Thyroid gland (tissue), 4 donors: ENCODE measurements around the gene TMTC3. TPM values are rescaled to one million over a fixed set of nuclear protein-coding genes. Genes with fewer than 3 reads are reported as not detected.
A peak's percentile ranks its signal among the peaks of the same experiment; 100 is the strongest.
"Not testable (repeated sequence)": the region's sequence is repeated elsewhere in the genome, so short reads cannot be mapped to it uniquely, and the experiment has no call there.

Experiments
- DNase-seq, 2 donors: peaks; one replicate each; pipeline ENCODE4 v3.0.0-alpha.2; 2019
- H3K27ac ChIP-seq, 3 donors: fragments of 200-600 bp; sonication (generic); 1 replicate in 2 of 3; 2 replicates in 1 of 3; pipeline ENCODE4 v1.5.1; 2016 to 2019; ENCODE audit warnings: mild to moderate bottlenecking in 1 of 3, moderate library complexity in 1 of 3
- H3K27me3 ChIP-seq: fragments of 200-600 bp; sonication (generic); one replicate; pipeline ENCODE4 v1.5.1; 2019
- H3K36me3 ChIP-seq, 2 donors: fragments of 200-600 bp; sonication (generic); one replicate each; pipeline ENCODE4 v1.5.1; 2016 to 2019
- H3K4me1 ChIP-seq, 2 donors: fragments of 200-600 bp; sonication (generic); one replicate each; pipeline ENCODE4 v1.5.1; 2017 to 2019
- H3K4me3 ChIP-seq, 3 donors: fragments of 200-600 bp; sonication (generic); replicated peaks in 1 of 3; 1 replicate in 2 of 3; 2 replicates in 1 of 3; pipeline ENCODE4 v1.5.1; 2016; ENCODE audit warnings: mild to moderate bottlenecking in 1 of 3
- H3K9me3 ChIP-seq: fragments of 200-600 bp; sonication (generic); one replicate; pipeline ENCODE4 v1.5.1; 2017
- POLR2A ChIP-seq, 2 donors: fragments of 450-650 bp; IDR thresholded peaks; one replicate each; pipeline ENCODE4 v1.6.1; 2017; ENCODE audit warnings: antibody characterized with exemption in 2 of 2, mild to moderate bottlenecking in 2 of 2, moderate library complexity in 1 of 2
- WGBS, 2 donors: methylation state at CpG; one replicate each; pipeline ENCODE4 v1.1.5; 2017; 5-methylcytosine and 5-hydroxymethylcytosine counted together
- intact Hi-C: fragments of 100-400 bp; cut with DNase I; formaldehyde crosslinking; loops from one replicate; pipeline ENCODE4 v1.15.1; 2023
- total RNA-seq, 4 donors: library from RNA; depleted of rRNA; stranded (reverse); fragments of >200 nt; gene quantifications; one replicate each; pipeline ENCODE4 v1.2.3, GENCODE V29; 2016
- TF ChIP-seq, protein P1 (sequence below), 6 experiments: fragments of 200-600 bp in 3 of 6; fragments of 450-650 bp in 3 of 6; sonication (generic) in 3 of 6; IDR thresholded peaks; one replicate each; pipeline ENCODE4 v1.5.1; 2016 to 2019; ENCODE audit warnings: antibody characterized with exemption in 6 of 6, mild to moderate bottlenecking in 2 of 6, inconsistent platforms in 1 of 6, moderate library complexity in 1 of 6

Gene TMTC3
- total RNA-seq, 4 donors from 2014 or later = 16.8 to 27.8 (median 21.1) TPM

DNA sequence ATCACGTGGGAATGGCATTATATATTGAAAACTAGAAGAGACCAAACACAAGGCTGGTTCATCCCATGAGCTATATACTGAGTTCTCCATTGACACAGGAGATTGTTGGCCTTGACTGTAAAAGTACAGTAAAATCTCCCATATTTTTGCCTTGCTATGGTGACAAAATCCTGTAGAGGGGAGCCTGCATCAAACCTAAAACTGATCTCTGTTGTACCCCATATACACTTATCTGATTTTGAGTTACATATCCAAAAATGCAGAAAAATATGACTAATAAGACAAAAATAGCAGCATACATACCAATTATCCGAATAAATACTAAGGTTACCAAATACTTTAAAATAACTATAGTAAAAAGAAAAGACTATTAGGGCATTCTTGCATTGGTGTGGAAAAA, 60.4 kb downstream of the TMTC3 start:
- intact Hi-C loops = no loop called here
- no peaks in the 10 kb centered on the region for H3K27me3 ChIP-seq
- 81% methylated on average over 2 of the region's 2 CpGs for WGBS, 2 donors

DNA sequence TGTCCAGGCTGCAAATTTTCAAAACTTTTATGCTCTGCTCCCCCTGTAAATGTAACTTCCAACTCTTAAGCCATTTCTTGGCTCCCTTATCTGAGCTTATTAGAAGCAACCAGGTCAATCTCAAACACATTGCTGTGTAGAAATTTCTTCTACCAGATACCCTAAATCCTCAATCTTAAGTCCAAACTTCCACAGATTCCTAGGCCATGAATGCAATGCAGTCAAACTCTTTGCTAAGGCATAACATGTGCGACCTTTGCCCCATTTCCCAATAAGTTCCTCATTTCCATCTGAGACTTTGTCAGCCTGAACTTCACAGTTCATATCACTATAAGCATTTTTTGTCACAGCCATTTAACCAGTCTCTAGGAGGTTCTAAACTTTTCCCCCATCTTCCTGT, 64.5 kb downstream of the TMTC3 start:
- Histone ChIP-seq H3K27me3 (no peaks in the 10 kb centered on the region), H3K27ac (no peak overlapping the region), H3K4me3 (no peak overlapping the region), H3K4me1 (no peaks in the 10 kb centered on the region), H3K9me3 (no peaks in the 10 kb centered on the region), H3K36me3 (no peaks in the 10 kb centered on the region)
- TF ChIP-seq POLR2A (IDR thresholded peaks at IDR 0.05) = no peak
- TF ChIP-seq, protein P1, sequence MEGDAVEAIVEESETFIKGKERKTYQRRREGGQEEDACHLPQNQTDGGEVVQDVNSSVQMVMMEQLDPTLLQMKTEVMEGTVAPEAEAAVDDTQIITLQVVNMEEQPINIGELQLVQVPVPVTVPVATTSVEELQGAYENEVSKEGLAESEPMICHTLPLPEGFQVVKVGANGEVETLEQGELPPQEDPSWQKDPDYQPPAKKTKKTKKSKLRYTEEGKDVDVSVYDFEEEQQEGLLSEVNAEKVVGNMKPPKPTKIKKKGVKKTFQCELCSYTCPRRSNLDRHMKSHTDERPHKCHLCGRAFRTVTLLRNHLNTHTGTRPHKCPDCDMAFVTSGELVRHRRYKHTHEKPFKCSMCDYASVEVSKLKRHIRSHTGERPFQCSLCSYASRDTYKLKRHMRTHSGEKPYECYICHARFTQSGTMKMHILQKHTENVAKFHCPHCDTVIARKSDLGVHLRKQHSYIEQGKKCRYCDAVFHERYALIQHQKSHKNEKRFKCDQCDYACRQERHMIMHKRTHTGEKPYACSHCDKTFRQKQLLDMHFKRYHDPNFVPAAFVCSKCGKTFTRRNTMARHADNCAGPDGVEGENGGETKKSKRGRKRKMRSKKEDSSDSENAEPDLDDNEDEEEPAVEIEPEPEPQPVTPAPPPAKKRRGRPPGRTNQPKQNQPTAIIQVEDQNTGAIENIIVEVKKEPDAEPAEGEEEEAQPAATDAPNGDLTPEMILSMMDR (IDR thresholded peaks at IDR 0.05) = no peak
- intact Hi-C loops = no loop called here
- no peak for DNase-seq
- WGBS, 2 donors = 90 to 100% methylated on average over 1 of the region's 1 CpG

More for the DNA sequence above, 60.4 kb downstream of the TMTC3 start:
- Histone ChIP-seq H3K4me3 (no peak overlapping the region), H3K27ac (no peak overlapping the region), H3K9me3 (no peaks in the 10 kb centered on the region), H3K36me3 (no peaks in the 10 kb centered on the region), H3K4me1 (no peaks in the 10 kb centered on the region)
- no peak for DNase-seq
- no peak for TF ChIP-seq POLR2A (IDR thresholded peaks at IDR 0.05)
- TF ChIP-seq, protein P1 (IDR thresholded peaks at IDR 0.05) = no peak

- no peaks in the 10 kb centered on the region for H3K4me1 ChIP-seq
- TF ChIP-seq POLR2A (IDR thresholded peaks at IDR 0.05) = no peak
- TF ChIP-seq, protein P1 (IDR thresholded peaks at IDR 0.05) = no peak
- H3K36me3 ChIP-seq = no peaks in the 10 kb centered on the region
- no peak overlapping the region for H3K27ac ChIP-seq
- peak in 1 of 2 donors; percentile 3 for DNase-seq
- H3K27me3 ChIP-seq = no peaks in the 10 kb centered on the region
- 57 to 71% methylated on average over 4 of the region's 4 CpGs for WGBS, 2 donors
- no peak overlapping the region for H3K4me3 ChIP-seq
- intact Hi-C loops = no loop called here
- H3K9me3 ChIP-seq = no peaks in the 10 kb centered on the region
Measured at GRCh38 chr12:88207921-88208620, 66.0 kb downstream of the TMTC3 start.

- DNase-seq = no peak
- intact Hi-C loops = no loop called here
- H3K4me1 ChIP-seq = no peaks in the 10 kb centered on the region
- H3K27me3 ChIP-seq = no peaks in the 10 kb centered on the region
- H3K36me3 ChIP-seq = no peaks in the 10 kb centered on the region
- no peaks in the 10 kb centered on the region for H3K9me3 ChIP-seq
- H3K4me3 ChIP-seq = no peak overlapping the region
- TF ChIP-seq, protein P1 (IDR thresholded peaks at IDR 0.05) = no peak
- no peak for TF ChIP-seq POLR2A (IDR thresholded peaks at IDR 0.05)
- H3K27ac ChIP-seq = no peak overlapping the region
- WGBS, 2 donors = 67 to 80% methylated on average over 1 of the region's 1 CpG
Measured at GRCh38 chr12:88208661-88209060, 66.6 kb downstream of the TMTC3 start.

DNA sequence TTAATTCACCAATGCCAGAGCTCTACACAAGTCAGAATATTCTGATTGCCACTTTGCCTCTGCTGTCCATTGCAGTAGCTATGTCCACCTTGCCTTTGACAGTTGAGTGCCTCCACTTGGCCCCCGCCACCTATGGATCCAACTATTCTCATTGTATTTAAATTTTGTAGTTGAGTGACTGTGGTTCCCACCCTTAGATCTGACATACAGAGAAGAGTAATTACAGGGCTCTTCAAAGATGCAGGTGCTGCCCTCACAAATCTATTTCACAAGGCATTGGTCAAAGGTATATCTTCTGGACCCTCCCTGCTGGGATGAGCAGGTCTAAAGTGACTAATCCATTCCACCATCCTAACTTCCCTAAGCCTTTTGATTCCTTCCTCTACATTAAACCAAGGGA, 68.2 kb downstream of the TMTC3 start:
- H3K27ac ChIP-seq, H3K4me1 ChIP-seq, H3K9me3 ChIP-seq, H3K4me3 ChIP-seq, DNase-seq, H3K36me3 ChIP-seq, H3K27me3 ChIP-seq, intact Hi-C loops: not testable (repeated sequence)
- WGBS, 2 donors = 96 to 100% methylated on average over 1 of the region's 1 CpG
